HepG2 (cell line): Measurements from ENCODE around the gene IDH3G. TPM values are rescaled to one million over a fixed set of nuclear protein-coding genes. Genes with fewer than 3 reads are reported as not detected.

Experiments
- ATAC-seq: fragments of 200-7000 bp; cut with Tn5 transposase; 3 replicates; pipeline ENCODE4 v1.9.1; 2020; ENCODE audit warnings: mild to moderate bottlenecking, moderate library complexity
- BruUV-seq: library from RNA; stranded (reverse); fragments of 400-500 nt; replicated peaks from 2 replicates; lab custom pipeline; 2021; lab: Mats Ljungman, UMichigan
- CTCF ChIA-PET: fragments of 300-600 bp; formaldehyde crosslinking; extraction: SDS; loops from one replicate; lab custom pipeline; 2021; ENCODE audit warnings: low total read pairs, inconsistent platforms, low intra/inter-chr PET ratio; lab: Yijun Ruan, JAX
- POLR2A ChIA-PET: fragments of 350-600 bp; sonication (Branson Sonifier 250); formaldehyde crosslinking; loops from one replicate; lab custom pipeline; 2020; ENCODE audit warnings: antibody characterized with exemption, inconsistent platforms; lab: Yijun Ruan, JAX
- DNase-seq: peaks from one replicate; pipeline ENCODE4 v3.0.0-alpha.2; 2015; ENCODE audit warnings: low spot score
- FAIRE-seq: peaks from 3 replicates; lab custom pipeline; 2011; peaks lifted over from hg19 to GRCh38; lab: Jason Lieb, UNC
- H2AFZ ChIP-seq: one replicate; pipeline ENCODE4 v1.6.1; 2011; ENCODE audit warnings: low read length, inconsistent platforms
- H3K27ac ChIP-seq: fragments of 300-600 bp; 3 replicates; pipeline ENCODE4 v1.8.0; 2011; ENCODE audit warnings: mixed run types, mild to moderate bottlenecking, mixed read lengths, low read length, inconsistent platforms; ENCODE audit not compliant: insufficient read depth; ENCODE audit errors: extremely low read length
- H3K27me3 ChIP-seq, 2 experiments: fragments of 200-600 bp in 1 of 2; 2 replicates in 1 of 2; 3 replicates in 1 of 2; pipeline versions ENCODE4 v1.6.0 to v1.8.0; 2011; ENCODE audit warnings: low read length in 2 of 2, mild to moderate bottlenecking in 2 of 2, moderate library complexity in 2 of 2, inconsistent platforms in 1 of 2; ENCODE audit not compliant: insufficient read depth in 2 of 2, control insufficient read depth in 1 of 2
- H3K36me3 ChIP-seq, 2 experiments: fragments of 200-600 bp in 1 of 2; replicated peaks in 1 of 2; 2 replicates in 1 of 2; 3 replicates in 1 of 2; pipeline versions ENCODE4 v1.5.1 to v1.8.0; 2011; ENCODE audit warnings: low read length in 2 of 2, inconsistent platforms in 1 of 2; ENCODE audit not compliant: insufficient read depth in 2 of 2, control insufficient read depth in 1 of 2
- H3K4me1 ChIP-seq: 2 replicates; pipeline ENCODE4 v1.5.1; 2012; ENCODE audit warnings: low read length, inconsistent platforms; ENCODE audit not compliant: insufficient read depth
- H3K4me2 ChIP-seq: 2 replicates; pipeline ENCODE4 v1.6.0; 2011; ENCODE audit warnings: low read depth, low read length, inconsistent platforms
- H3K4me3 ChIP-seq, 3 experiments: fragments of 200-600 bp in 1 of 3; sonication (generic), shearing (Covaris generic) in 1 of 3; replicated peaks in 1 of 3; 2 replicates each; pipeline ENCODE4 v1.5.1; 2011 to 2016; ENCODE audit warnings: low read length in 3 of 3, inconsistent platforms in 2 of 3, low read depth in 2 of 3, mild to moderate bottlenecking in 2 of 3, control low read depth in 1 of 3, mixed read lengths in 1 of 3; ENCODE audit not compliant: insufficient read depth in 1 of 3
- H3K79me2 ChIP-seq: one replicate; pipeline ENCODE4 v1.6.1; 2011; ENCODE audit warnings: low read length, inconsistent platforms; ENCODE audit not compliant: insufficient read depth
- H3K9ac ChIP-seq: 2 replicates; pipeline ENCODE4 v1.6.0; 2011; ENCODE audit warnings: mild to moderate bottlenecking, low read depth, low read length, inconsistent platforms; ENCODE audit not compliant: insufficient read depth
- H3K9me3 ChIP-seq: 2 replicates; pipeline ENCODE4 v1.5.1; 2012; ENCODE audit warnings: mild to moderate bottlenecking, low read length
- H4K20me1 ChIP-seq: 2 replicates; pipeline ENCODE4 v1.6.0; 2011; ENCODE audit warnings: inconsistent platforms, mild to moderate bottlenecking, low read length, moderate library complexity; ENCODE audit not compliant: insufficient read depth
- EED ChIP-seq: sonication (generic); formaldehyde crosslinking; IDR thresholded peaks from 2 replicates; pipeline ENCODE4 v1.5.0; 2020; ENCODE audit warnings: mild to moderate bottlenecking, missing genetic modification reagents
- HNRNPL ChIP-seq: fragments of 200-400 bp; formaldehyde crosslinking; IDR thresholded peaks from 2 replicates; pipeline ENCODE4 v1.6.1; 2017; ENCODE audit warnings: mild to moderate bottlenecking, low read depth, low read length
- JARID2 ChIP-seq: sonication (generic); formaldehyde crosslinking; IDR thresholded peaks from 2 replicates; pipeline ENCODE4 v1.8.1; 2023; ENCODE audit warnings: missing genetic modification reagents, inconsistent platforms; ENCODE audit not compliant: insufficient replicate concordance
- KMT2A ChIP-seq: sonication (generic); formaldehyde crosslinking; IDR thresholded peaks from 2 replicates; pipeline ENCODE4 v1.4.0; 2020; ENCODE audit warnings: missing genetic modification reagents
- TOE1 ChIP-seq: sonication (generic); formaldehyde crosslinking; IDR thresholded peaks from 2 replicates; pipeline ENCODE4 v1.4.0; 2020; ENCODE audit warnings: mild to moderate bottlenecking, missing genetic modification reagents
- YEATS2 ChIP-seq: sonication (generic); formaldehyde crosslinking; IDR thresholded peaks from 2 replicates; pipeline ENCODE4 v1.4.0; 2020; ENCODE audit warnings: missing genetic modification reagents, borderline replicate concordance
- ZNF124 ChIP-seq: sonication (generic); formaldehyde crosslinking; IDR thresholded peaks from 2 replicates; pipeline ENCODE4 v1.4.0; 2020; ENCODE audit warnings: missing genetic modification reagents
- ZNF205 ChIP-seq: IDR thresholded peaks from 2 replicates; pipeline ENCODE4 v1.6.1; 2018; ENCODE audit warnings: missing biosample characterization, missing genetic modification reagents
- ZNF446 ChIP-seq: sonication (generic); formaldehyde crosslinking; IDR thresholded peaks from 2 replicates; pipeline ENCODE4 v1.5.0; 2020; ENCODE audit warnings: mild to moderate bottlenecking, missing genetic modification reagents
- ZNF543 ChIP-seq: sonication (generic); formaldehyde crosslinking; IDR thresholded peaks from 2 replicates; pipeline ENCODE4 v1.4.0; 2020; ENCODE audit warnings: mild to moderate bottlenecking, missing genetic modification reagents
- ZNF724P ChIP-seq: sonication (generic); formaldehyde crosslinking; IDR thresholded peaks from 2 replicates; pipeline ENCODE4 v1.8.0; 2022; ENCODE audit warnings: missing genetic modification reagents, borderline replicate concordance
- WGBS: methylation state at CpG from one replicate; pipeline ENCODE4 v1.1.6; 2017; ENCODE audit warnings: low lambda C conversion rate; 5-methylcytosine and 5-hydroxymethylcytosine counted together
- in situ Hi-C: cut with HindIII; loops from 2 replicates; pipeline ENCODE4 v1.10.0; 2017; ENCODE audit warnings: low pct_unique_long_range_greater_than_20kb; ENCODE audit not compliant: extremely low pct_ligation_motif_present
- intact Hi-C: fragments of 100-400 bp; cut with micrococcal nuclease; formaldehyde crosslinking; loops from one replicate; pipeline ENCODE4 v1.10.0; 2022; ENCODE audit not compliant: unreplicated experiment
- polyA plus RNA-seq, 8 experiments: library from polyadenylated mRNA; depleted of rRNA in 3 of 8; stranded (reverse) in 7 of 8; unstranded in 1 of 8; fragments of >200 nt; fragmentation: Illumina TruSeq in 4 of 8; extraction: Trizol in 4 of 8; gene quantifications; 2 replicates each; pipeline versions ENCODE4 v1.2.1 to v1.2.3, GENCODE V29; 2011 to 2016; ENCODE audit warnings: low read depth in 4 of 8, missing spikeins in 1 of 8, mixed read lengths in 1 of 8; ENCODE audit not compliant: insufficient read depth in 1 of 8
- total RNA-seq, 5 experiments: library from RNA; depleted of rRNA; stranded (reverse); fragments of >200 nt; fragmentation: Illumina TruSeq; extraction: Trizol; gene quantifications; 2 replicates each; pipeline ENCODE4 v1.2.3, GENCODE V29; 2016; ENCODE audit warnings: low read depth in 1 of 5
- TF ChIP-seq, protein P1 (sequence below): fragments of 450-650 bp; IDR thresholded peaks from 2 replicates; pipeline ENCODE4 v1.6.1; 2016
- TF ChIP-seq, protein P2 (sequence below): sonication (generic); formaldehyde crosslinking; IDR thresholded peaks from 2 replicates; pipeline ENCODE4 v1.8.1; 2023; ENCODE audit warnings: mild to moderate bottlenecking, missing genetic modification reagents, borderline replicate concordance

IDH3G gene
- total and polyA plus RNA-seq, 2 of the 13 experiments (the other 11 are each of a cell fraction or from before 2014, with no cell fraction given), result 18.7 to 35.5 TPM

DNA sequence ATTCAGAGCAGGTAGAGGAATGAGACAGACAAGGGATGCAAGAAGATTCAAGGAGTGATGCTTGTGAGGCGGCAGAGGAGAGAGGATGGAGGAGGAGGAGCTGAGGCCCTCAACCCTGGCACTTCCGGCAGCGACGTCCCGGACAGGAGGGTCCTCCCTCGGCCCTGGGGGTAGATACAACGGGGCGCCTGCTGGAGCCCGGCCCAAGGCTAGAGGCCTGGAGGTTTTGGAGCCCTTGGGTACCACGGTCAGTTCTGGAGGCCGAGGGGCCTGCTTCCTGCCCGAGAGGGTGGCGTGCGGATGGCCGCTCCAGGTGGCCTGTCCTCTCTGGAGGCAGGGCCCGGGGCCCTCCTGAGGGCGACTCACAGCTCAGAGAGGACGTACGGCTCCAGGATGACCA lies 13.8 kb upstream of the IDH3G start (continued):
- no peak for TF ChIP-seq JARID2 (CRISPR knock-in tag)

DNA sequence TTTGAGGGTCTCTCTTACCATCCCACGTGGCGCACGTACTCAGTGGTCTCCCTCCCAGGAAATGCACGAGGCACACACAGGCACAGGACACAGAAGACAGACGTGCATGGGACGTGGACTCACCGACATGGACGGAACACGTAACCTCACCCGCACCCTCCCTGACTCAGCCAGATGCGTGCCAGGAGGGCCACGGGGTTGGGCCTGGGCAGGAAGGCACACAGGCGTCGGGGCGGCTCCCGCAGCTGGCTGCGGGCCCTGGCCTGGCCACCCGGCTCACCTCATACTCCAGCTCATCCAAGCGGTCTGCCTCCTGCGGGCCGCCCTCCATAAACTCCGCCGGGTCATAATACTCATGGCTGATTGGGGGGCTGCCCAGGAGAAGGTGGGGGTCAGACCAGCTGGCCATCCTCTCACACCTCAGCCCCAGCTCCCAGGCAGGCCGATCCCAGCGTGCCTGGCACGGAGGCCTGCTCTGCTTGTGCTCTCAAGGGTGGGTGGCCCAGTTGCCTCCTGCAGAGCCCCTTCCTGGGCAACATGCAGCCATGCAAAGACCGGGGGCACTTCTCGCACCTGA lies 12.9 kb upstream of the IDH3G start:
- Histone ChIP-seq H3K9me3 (no peaks in the 10 kb centered on the region), H3K4me1 (no peaks in the 10 kb centered on the region), H3K27ac (no peak overlapping the region), H3K79me2 (no peaks in the 10 kb centered on the region), H3K27me3 (peaks cover 3 to 34% of the 10 kb centered on the region in 2 experiments; a peak in 3 of 5 replicates), H3K4me2 (no peak overlapping the region), H2AFZ (no peak overlapping the region), H3K36me3 (no peaks in the 10 kb centered on the region), H4K20me1 (no peaks in the 10 kb centered on the region), H3K4me3 (no peak overlapping the region), H3K9ac (no peak overlapping the region)
- CTCF ChIA-PET, result no interaction called here
- TF ChIP-seq, protein P1, sequence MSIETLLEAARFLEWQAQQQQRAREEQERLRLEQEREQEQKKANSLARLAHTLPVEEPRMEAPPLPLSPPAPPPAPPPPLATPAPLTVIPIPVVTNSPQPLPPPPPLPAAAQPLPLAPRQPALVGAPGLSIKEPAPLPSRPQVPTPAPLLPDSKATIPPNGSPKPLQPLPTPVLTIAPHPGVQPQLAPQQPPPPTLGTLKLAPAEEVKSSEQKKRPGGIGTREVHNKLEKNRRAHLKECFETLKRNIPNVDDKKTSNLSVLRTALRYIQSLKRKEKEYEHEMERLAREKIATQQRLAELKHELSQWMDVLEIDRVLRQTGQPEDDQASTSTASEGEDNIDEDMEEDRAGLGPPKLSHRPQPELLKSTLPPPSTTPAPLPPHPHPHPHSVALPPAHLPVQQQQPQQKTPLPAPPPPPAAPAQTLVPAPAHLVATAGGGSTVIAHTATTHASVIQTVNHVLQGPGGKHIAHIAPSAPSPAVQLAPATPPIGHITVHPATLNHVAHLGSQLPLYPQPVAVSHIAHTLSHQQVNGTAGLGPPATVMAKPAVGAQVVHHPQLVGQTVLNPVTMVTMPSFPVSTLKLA, result peak; percentile 37
- TF ChIP-seq EED (CRISPR knock-in tag), result no peak
- no peak for FAIRE-seq
- no peak for ATAC-seq
- in situ Hi-C loops (no loop called here), intact Hi-C loops (no loop called here)
- POLR2A ChIA-PET, result interaction anchor here (0.6 to 1.2 kb wide), 2 partner anchors 12 to 163 kb away, joined by 3 to 4 read pairs; partner anchors contain the start of genes IDH3G and SSR4
- 70% methylated on average over 2 of the region's 28 CpGs for WGBS
- no TSS peak for BruUV-seq
- no peak for DNase-seq

DNA sequence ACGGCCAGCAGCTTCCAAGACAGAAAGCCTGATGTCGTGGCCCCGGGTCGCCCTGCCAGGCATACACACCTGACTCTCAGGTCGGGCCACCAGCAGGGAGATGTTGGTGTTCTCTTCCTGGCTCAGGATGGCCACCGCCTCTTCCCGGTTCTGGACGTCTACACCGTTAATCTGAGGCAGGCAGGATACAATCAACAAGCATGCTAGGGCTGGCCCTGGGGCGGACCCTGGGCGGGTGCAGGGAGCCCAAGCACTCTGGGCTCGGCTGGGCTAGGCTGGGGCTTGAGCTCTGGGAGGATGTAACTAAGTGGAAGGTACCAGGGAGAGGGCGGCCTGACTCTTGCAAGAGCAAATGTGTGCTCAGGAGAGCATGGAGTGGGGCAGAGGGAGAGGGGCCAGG lies 11.3 kb upstream of the IDH3G start:
- Histone ChIP-seq H3K9me3 (no peaks in the 10 kb centered on the region), H4K20me1 (no peaks in the 10 kb centered on the region), H3K27ac (no peak overlapping the region), H3K9ac (no peak overlapping the region), H3K36me3 (no peaks in the 10 kb centered on the region), H3K27me3 (peaks cover 3 to 31% of the 10 kb centered on the region in 2 experiments; a peak in 3 of 5 replicates), H3K4me1 (no peaks in the 10 kb centered on the region), H3K79me2 (no peaks in the 10 kb centered on the region), H2AFZ (no peak overlapping the region), H3K4me3 (no peak overlapping the region), H3K4me2 (no peak overlapping the region)
- no peak for DNase-seq
- no peak for ATAC-seq
- WGBS, result no CpG with 5 or more reads among the region's 13 CpGs
- ChIA-PET CTCF (no interaction called here), POLR2A (no interaction called here)
- BruUV-seq, result no TSS peak
- in situ Hi-C loops, result no loop called here
- no peak for FAIRE-seq
- intact Hi-C loops, result no loop called here
- TF ChIP-seq HNRNPL (no peak), ZNF724P (CRISPR knock-in tag) (no peak), ZNF446 (no peak), ZNF543 (CRISPR knock-in tag) (no peak), ZNF205 (CRISPR knock-in tag) (no peak), ZNF124 (no peak), KMT2A (CRISPR knock-in tag) (no peak), YEATS2 (CRISPR knock-in tag) (no peak), TOE1 (CRISPR knock-in tag) (no peak)
- TF ChIP-seq, protein P2, sequence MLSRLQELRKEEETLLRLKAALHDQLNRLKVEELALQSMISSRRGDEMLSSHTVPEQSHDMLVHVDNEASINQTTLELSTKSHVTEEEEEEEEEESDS (CRISPR knock-in tag), result no peak
